Right renal cortex interstitium (tissue), 3 donors: Measurements from ENCODE around the gene SUPT6H. TPM values are rescaled to one million over a fixed set of nuclear protein-coding genes. Genes with fewer than 3 reads are reported as not detected.

Source experiments
- DNase-seq, 3 donors: peaks; one replicate each; pipeline ENCODE4 v3.0.0-alpha.2; 2013; ENCODE audit warnings: low read depth in 3 of 3, low spot score in 2 of 3
- polyA plus RNA-seq, 3 donors: library from polyadenylated mRNA; unstranded; fragments of 120-200 nt; gene quantifications; one replicate each; pipeline ENCODE4 v1.2.1, GENCODE V29; 2013; ENCODE audit not compliant: insufficient read length in 3 of 3

The SUPT6H gene
- polyA plus RNA-seq, result 10 to 100 TPM; 67.1 to 73.6 (median 69.9) TPM

DNA sequence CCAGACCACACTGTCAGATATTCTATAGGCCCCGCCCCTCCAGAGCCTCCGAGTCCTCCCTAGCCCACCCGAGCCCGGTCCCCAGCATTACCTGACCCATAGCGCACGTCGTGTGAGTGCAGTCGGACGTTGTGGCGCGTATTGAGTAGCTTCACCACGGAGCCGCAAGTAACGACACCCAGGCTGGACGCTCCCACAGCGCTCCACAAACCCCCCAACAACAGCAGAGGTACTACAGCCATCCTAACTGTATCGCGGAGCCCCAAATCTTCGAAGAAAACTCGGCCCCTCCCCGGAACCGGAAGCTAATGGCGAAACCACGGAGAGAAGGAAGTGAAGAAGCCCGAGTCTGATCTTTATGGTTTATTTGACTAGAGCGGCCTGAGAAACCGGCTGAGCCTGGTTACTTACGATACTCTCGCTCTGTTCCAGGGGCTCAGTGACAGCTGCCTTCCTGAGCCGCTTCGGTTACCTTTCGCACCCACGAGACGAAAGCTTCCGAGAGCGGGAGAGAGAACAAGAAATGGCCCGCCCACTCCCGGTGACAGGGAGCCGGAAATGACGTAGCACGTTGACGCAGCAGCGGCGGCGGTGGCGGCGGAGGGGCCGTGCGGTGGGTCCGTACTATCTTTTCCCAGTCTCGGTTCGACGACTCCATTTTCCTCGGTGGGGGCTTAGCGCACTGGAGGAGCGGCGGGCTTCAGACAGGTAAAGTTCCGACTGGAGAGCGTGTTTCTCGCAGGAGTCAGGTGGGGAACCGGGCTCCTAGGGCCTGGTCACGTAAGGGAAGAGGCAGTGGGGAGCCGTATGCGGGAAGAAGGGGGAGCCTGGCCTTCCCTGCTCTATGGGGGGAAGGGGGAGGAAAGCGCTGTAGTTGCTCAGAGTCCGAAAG lies at the start of gene SUPT6H, which contains the start of gene SDF2:
TSS of gene SUPT6H (plus strand) at position 571 of the 892 bp plus-strand sequence. CDS start 11,197 bp downstream, outside the sequence.
TSS of gene SDF2 (minus strand) at position 272 of the 892 bp plus-strand sequence. CDS start at position 242, 30 bp downstream.
- peak; percentile 89 to 90 (median 90) for DNase-seq

DNA sequence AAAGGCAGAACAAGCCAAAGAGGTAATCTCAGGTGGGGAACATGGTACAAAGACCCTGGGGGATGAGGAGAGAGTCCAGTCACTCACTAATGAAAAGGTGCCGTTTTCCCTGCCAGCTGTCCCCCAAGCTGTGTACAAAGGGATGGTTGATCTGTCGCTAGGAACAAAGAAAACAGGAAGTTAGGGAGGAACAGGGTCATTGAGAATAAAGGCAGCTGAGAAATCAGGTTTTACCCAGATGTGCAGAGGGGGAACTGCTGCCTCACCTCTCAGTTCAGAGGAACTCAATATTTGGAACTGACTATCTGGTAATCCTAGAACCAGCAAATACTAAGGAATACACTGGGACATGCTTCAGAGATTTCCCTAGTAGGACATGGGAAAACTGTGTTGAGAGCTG lies 49.5 kb upstream of the SUPT6H start:
- DNase-seq, result no peak

DNA sequence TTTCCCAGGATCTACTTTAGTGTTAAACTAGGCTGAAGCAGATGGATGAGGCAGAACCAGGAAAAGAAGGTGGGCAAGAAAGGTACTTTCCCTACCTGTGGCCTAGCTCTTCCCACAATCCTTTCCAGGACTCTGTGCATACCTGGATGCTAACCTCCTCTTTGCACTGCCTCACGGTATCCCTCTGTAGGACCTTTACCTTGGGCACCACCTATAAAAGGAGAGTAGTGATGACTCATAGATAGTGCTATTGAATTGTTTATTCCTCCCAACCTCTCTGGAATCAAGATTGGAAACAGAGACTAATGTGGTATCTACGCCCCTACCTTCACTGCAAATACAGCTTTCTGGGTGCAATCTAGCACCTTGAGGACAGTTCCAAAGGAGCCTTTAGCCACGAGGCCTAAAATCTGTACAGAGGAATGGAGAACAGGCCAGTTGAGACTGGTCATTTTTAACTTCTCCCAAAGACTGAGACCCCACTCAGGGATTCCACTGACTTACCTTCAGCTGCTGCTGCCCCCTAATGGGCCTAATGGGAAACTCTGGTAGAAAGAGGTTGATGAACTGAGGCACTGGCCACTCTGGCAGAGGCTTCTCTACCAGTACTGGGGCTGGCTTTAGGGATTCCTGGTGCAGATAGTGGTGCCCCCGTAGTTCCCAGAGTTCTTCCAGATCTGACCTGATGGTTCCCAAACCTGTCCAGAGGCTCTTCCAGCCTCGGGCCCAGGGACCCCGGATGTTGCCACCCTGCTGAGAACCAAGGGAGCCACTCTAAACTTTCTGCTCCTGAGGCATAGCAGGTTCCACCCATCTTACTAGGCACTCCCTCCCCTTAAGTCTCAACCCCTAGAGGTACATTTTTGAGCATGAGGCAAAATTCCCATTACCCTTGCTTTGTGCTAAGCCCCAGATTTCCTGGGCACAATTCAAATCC lies 48.8 kb upstream of the SUPT6H start:
- DNase-seq, result no peak

DNA sequence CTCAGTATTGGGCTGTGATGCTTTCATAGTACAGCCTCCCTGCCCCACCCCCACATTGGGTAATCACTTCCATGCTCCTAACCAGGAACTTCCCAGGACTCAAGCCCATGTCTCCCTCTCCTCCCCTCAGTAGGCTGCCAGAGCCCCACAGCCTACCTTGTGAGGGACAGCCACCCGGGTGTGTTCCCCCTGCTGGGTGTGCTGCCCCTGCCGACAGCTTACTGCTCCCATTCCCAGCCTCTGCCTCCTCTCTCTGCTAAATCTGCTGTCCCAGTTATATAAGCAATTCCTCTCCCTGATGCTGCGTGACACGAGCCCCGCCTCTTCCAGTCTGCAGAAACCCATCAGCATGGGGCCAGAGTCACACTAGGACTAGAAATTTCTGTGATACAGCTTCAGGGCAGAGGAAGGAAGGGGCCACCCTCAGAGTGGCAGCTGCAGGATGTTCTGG lies 48.0 kb upstream of the SUPT6H start, which contains the start of gene RSKR:
TSS of gene RSKR (minus strand) at position 255 of the 451 bp plus-strand sequence. CDS start at position 231, 24 bp downstream.
- no peak for DNase-seq

DNA sequence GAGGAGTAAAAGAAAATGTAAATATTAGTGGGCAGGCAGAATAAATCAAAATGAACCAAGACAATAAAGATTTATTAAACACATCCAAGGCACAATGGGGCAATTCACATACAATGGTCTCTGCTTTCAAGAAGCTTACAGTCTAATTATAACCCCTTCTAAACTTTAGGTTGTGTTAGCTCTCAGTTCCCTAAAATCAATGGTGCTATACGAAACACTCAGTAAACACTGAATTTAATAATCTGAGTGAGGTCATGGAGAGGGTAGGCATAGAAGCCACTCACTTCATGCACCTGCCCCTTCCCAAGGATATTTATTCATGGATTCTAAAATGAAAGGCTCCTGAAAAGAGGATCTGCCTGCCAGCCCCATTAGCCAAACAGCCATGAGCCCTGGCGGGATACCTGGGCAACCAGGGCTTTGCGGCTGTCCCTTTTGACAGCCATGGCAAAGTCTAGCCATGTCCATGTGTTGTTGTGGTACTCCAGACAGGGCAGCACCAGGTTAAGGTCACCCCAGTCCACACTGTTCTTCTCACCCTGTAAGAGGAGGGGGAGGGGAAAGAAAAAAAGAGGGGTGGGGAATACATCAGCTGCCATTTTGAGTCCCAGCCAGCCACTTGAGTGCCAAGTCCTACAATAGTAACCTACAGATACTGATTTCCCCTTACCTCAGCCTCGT lies 46.6 kb upstream of the SUPT6H start:
- no peak for DNase-seq

DNA sequence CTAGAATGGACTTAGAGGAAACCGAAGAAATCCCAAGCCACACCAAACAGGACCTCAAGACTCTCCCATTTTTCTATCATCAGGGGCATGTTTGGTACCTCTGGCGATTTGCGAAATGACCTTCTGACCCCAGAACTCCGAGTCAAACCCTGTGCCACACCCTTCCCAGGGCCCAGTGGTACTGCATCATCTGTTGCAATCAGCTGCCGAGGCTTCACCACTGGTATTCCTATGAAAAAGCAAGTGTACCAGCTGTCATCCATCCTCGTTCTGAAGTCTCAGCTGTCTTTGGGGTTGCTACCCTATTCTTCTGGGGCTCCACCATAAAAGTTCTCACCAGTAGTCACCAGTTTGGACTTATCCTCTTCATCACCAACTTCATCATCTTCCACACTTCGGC lies 45.7 kb upstream of the SUPT6H start:
- no peak for DNase-seq

DNA sequence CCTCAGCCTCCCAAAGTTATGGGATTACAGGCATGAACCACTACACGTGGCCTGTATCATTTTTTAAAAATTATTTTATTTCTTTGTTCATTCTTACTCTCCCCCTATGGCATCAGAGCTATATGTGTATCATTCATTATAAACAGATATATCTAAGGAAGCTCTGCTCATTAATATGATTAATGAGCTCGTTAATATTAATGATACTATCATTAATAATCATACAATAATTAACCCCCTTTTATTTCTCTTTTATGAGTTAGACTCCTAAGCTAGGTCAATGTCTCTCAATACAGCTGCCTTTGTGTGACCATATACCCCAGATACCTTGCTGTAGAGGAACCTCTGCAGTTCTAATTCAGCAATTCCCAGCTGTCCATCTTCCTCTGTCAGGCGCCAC lies 43.5 kb upstream of the SUPT6H start:
- DNase-seq, result no peak

DNA sequence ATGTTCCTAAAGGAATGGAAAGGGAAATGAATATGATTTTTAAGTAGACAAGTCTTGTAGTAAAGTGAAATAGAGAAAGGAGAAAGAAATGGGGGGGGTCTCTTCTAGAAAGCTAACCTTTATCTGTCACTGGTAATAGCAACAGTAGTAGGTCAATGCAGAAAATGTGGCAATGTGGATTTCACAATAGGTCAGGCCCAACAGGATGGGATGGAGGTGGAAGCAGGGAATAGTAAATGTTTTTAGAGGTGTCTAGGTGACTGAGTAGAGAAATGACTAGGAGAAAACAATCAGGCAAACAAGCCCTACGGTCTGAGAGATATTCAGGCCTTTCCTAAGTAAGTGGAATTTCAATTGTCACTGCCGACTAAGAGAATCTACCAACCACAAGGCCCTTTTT lies 42.0 kb upstream of the SUPT6H start:
- no peak for DNase-seq

DNA sequence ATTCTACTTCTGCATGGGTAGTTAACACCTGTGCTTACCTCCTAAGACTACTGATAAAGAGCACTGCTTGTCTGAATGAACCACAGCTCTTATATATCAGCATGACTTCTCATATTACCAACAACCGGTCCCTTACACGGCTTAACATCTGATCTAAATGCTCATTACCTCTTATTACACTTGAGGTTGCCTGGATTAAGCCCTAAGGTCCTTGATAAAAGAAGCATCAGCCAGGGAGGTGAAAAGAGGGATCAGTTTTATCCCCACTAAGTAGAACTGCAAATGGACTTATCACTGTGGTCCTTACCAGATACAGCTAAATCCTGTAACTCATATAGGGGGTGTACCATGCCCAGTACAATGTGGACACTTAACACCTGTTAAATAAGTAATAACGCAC lies 39.8 kb upstream of the SUPT6H start:
- no peak for DNase-seq

DNA sequence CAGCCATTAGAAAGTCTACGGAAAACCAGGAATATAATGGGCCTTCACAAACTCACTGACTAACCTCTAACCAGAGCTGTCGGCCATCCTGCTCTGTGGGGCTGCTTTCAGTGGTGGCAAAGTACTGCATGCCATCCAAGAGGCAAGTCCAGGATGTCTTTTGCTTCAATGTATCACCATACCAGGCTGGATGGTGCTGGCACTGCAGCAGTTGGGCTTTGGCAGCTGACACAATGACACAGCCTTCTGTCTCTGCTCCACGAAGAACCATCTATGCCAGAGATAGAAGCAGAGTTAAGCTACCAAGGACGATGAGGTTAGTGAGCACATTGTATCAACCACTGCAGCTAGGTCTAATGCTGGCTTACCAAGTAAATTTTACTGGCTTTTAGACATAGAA lies 38.3 kb upstream of the SUPT6H start:
- DNase-seq, result no peak

DNA sequence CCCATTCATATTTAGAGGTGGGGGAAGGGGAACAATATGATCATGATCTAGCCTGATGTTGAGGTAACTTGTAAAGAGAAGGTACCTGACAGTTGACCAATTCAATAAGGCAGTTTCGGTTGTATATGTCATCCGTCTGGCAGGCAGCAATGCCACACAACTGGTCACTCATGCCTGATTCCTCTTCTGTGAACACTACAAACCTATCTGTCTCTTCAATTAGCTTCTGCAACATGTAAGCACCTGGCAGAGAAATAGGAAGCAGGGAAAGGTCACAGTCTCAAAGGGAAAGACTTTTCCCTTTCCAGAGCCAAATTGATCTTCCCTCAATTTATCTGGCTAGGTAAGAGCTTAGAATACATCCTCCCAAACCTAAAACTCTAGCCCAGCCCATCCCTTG lies 37.9 kb upstream of the SUPT6H start:
- no peak for DNase-seq

DNA sequence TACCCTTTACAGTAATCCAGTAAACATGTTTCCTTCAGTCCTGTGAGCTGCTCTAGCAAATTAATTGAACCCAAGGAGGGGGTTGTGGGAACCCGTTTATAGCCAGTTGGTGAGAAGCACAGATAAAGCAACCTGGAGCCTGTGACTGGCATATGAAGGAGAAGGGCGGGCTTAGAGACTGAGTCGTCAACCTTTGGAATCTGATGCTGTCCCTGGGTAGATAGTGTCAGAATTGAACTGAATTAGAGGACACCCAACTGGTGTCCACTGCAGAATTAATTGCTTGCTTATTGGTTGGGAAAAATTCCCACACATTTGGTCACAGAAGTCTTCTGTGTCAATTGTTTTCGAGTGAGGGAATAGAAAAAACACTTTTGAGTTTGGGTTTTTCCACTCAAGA lies 35.2 kb upstream of the SUPT6H start:
- DNase-seq, result no peak

DNA sequence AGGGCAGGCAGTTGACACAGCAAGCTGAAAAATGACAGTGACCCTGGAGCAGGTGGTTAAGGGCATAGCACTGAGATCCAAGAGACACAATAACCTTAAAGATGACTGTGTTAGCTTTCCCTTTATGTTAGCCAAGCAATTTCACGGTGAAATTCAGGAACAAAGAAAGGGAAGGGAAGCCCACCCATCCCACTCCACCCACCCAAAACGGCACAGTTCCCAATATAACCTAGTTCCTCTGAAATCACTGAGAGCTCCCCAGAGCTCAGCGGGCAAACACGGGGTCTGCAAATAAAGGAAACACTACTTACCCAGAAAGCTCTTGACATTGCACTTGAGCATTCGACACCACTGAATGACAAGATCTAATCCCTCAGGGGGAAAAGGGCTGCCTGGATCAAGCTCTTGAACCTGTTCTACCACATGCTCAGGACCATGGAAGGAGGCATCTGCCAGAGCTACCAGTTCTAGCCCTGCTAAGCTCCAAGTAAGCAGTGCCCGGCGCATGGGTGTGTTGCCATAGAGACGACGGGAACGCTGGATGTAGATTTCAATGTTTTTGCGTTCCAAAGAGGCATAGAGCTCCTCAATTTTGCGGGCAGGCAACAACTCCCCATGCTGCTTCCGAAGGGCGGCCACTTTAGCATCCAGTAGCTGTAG lies 27.7 kb upstream of the SUPT6H start:
- DNase-seq, result no peak

DNA sequence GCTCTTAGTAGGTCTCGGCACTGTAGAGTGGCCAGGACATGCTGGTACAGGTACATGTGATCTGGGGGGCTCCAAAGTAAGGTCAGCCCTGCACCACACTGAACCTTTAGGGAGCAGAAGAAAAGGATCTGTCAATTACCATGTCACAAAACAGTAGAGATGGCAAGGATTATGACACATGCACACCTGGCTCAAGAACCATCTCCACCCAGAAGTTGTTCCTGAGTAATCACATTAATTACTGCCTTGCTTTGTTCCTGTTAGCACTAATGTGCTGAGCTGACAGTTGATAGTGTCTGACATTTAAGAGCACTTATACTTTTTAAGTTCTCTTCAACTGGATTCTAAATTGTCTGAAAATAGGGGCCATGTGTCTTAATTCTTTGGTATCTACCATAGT lies 26.5 kb upstream of the SUPT6H start:
- DNase-seq, result no peak

DNA sequence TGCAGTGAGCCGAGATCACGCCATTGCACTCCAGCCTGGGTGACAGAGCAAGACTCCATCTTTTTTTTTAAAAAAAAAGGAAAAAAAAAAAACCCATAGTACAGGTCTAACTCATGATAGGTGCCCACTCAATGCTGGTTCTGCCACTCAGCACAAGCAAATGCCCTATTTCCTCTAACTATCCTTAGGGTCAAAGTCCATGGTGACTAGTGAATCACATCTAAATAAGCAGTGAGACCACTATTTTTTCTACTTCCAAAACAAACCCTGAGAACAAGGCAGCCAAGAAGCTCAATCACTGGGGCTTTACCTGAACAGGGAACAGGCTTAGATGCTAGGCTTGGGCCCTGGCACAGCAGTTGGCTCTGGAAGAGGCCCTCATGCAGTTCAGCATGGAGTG lies 20.4 kb upstream of the SUPT6H start:
- DNase-seq, result no peak

DNA sequence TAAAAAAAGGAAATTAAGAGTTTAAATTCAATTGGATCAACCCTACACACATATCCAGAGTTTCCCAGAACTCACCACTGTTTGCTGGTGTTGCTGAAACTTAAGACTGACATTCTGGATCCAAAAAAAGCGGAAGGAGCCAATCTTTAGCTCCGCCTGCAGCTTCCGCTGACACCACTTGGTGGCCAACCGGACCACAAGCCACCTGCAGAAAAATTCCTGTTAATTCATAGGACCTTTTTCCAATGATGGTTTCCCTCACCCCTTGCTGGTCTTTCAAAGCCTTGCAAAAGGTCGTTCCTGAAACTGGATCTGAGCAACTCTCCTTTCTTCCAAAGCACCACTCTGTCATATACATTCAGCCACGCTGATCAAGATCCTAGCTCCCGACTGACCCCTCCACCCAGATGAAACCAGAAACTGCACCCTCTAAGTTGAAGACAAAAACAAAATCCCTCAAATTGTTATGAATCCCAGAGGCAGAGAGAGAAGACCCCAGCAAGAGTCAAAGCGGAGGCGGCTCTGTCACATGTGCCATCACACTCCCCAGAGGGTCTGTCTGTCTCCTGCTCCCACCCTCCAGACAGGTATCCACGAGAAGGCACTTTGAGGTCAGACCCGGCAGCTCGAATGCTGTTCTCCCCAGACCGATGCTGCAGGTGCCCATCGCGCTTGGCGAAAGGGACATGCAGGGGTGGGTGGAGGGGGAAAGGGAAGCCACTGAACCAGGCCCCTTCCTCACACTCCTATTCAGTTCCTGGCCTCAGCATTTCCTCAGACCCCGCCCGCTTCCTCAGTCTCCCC lies 17.8 kb upstream of the SUPT6H start:
- DNase-seq, result no peak

DNA sequence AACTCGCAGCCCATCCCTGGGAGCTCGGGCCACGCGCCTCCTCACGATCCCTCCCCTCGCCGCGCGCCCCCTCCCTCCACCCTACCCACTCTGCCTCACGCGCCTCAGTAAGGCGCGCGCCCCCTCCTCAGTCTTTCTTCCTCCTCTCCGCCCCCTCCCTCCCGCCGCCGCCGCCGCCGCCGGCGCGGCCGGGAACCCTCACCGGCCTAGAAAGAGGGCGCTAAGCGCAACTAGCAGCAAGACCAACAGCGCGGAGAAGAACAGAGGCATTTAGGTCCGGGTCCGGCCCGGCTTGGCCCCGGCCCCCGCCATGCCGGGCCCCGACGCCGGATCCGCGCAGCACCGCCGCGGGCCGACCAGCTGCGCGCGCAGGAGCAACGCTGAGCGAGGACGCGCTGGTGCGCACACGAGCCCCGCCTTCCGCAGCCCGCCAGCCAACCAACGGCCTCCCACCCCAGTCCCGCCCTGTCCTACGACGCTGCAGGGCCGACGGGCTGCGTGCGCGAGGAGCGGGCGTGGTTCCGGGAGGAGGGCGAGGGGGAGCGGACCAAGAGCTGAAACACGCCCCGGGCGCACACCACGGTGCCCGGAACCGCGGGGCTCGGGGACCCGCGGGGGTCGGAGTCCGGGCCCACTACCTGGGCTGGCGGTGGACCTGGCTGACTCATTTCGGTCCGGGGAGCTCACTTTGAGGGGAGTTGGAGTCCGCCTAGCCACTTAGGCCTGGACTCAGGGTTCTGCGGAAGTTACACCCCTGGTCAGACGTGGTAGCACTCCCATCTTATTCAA lies 17.0 kb upstream of the SUPT6H start, which contains the start of gene BLTP2:
TSS of gene BLTP2 (minus strand) at position 372 of the 789 bp plus-strand sequence. CDS start at position 270, 102 bp downstream.
- peak; percentile 80 to 89 (median 87) for DNase-seq

DNA sequence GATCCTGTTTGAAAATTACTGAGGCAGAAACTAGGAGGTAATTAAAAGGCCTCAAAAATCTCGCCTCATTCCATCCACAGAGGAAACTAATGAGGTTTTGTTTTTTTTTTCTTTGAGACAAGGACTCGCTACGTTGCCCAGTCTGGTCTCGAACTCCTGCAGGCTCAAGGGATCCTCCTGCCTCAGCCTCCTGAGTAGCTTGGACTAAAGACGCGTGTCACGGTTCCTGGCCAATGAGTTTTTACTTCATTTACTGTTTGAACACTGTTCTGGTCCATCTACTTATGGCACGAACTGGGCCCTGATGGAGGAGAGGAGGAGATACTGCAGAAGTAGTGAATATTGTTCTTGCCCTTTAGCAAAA lies 16.4 kb upstream of the SUPT6H start:
- no peak for DNase-seq
